ENCODE data around the gene SRGAP3.

SRGAP3 gene

GRCh38 chr3:9008550-9009255 lies 240.7 kb downstream of the SRGAP3 start:
- H3K4me3 ChIP-seq (ENCODE audit: low read depth in 1 of 2, low read length in 1 of 2), result no peak overlapping the region
- H3K27me3 ChIP-seq, result no peaks in the 10 kb centered on the region
- no peaks in the 10 kb centered on the region for H3K9me3 ChIP-seq
- no peaks in the 10 kb centered on the region for H3K36me3 ChIP-seq
- TF ChIP-seq, protein P1, sequence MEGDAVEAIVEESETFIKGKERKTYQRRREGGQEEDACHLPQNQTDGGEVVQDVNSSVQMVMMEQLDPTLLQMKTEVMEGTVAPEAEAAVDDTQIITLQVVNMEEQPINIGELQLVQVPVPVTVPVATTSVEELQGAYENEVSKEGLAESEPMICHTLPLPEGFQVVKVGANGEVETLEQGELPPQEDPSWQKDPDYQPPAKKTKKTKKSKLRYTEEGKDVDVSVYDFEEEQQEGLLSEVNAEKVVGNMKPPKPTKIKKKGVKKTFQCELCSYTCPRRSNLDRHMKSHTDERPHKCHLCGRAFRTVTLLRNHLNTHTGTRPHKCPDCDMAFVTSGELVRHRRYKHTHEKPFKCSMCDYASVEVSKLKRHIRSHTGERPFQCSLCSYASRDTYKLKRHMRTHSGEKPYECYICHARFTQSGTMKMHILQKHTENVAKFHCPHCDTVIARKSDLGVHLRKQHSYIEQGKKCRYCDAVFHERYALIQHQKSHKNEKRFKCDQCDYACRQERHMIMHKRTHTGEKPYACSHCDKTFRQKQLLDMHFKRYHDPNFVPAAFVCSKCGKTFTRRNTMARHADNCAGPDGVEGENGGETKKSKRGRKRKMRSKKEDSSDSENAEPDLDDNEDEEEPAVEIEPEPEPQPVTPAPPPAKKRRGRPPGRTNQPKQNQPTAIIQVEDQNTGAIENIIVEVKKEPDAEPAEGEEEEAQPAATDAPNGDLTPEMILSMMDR (IDR thresholded peaks at IDR 0.05), result no peak
- H3K27ac ChIP-seq, result no peak overlapping the region
- no peaks in the 10 kb centered on the region for H3K4me1 ChIP-seq (ENCODE audit: control insufficient read depth in 1 of 2, insufficient read depth in 1 of 2, low read depth in 1 of 2, low read length in 1 of 2)

GRCh38 chr3:9007928-9008327 lies 241.5 kb downstream of the SRGAP3 start:
- Histone ChIP-seq H3K4me1 (ENCODE audit: control insufficient read depth in 1 of 2, insufficient read depth in 1 of 2, low read depth in 1 of 2, low read length in 1 of 2) (no peaks in the 10 kb centered on the region), H3K9me3 (no peaks in the 10 kb centered on the region), H3K4me3 (ENCODE audit: low read depth in 1 of 2, low read length in 1 of 2) (no peak overlapping the region), H3K27ac (no peak overlapping the region), H3K27me3 (no peaks in the 10 kb centered on the region), H3K36me3 (no peaks in the 10 kb centered on the region)
- TF ChIP-seq, protein P1 (IDR thresholded peaks at IDR 0.05), result no peak

- H3K36me3 ChIP-seq, result no peaks in the 10 kb centered on the region
- no peaks in the 10 kb centered on the region for H3K4me1 ChIP-seq (ENCODE audit: control insufficient read depth in 1 of 2, insufficient read depth in 1 of 2, low read depth in 1 of 2, low read length in 1 of 2)
- H3K9me3 ChIP-seq, result no peaks in the 10 kb centered on the region
- H3K27me3 ChIP-seq, result no peaks in the 10 kb centered on the region
- no peak overlapping the region for H3K27ac ChIP-seq
- H3K4me3 ChIP-seq (ENCODE audit: low read depth in 1 of 2, low read length in 1 of 2), result no peak overlapping the region
- TF ChIP-seq, protein P1 (IDR thresholded peaks at IDR 0.05), result no peak
Observed at GRCh38 chr3:9007213-9007612, 242.2 kb downstream of the SRGAP3 start.

- TF ChIP-seq, protein P1 (IDR thresholded peaks at IDR 0.05), result no peak
- Histone ChIP-seq H3K27ac (no peak overlapping the region), H3K9me3 (no peaks in the 10 kb centered on the region), H3K4me3 (ENCODE audit: low read depth in 1 of 2, low read length in 1 of 2) (no peak overlapping the region), H3K36me3 (no peaks in the 10 kb centered on the region), H3K4me1 (ENCODE audit: control insufficient read depth in 1 of 2, insufficient read depth in 1 of 2, low read depth in 1 of 2, low read length in 1 of 2) (no peaks in the 10 kb centered on the region), H3K27me3 (no peaks in the 10 kb centered on the region)
Observed at GRCh38 chr3:9000041-9000440, 249.4 kb downstream of the SRGAP3 start.

GRCh38 chr3:8997151-8997550 lies 252.3 kb downstream of the SRGAP3 start:
- Histone ChIP-seq H3K9me3 (no peaks in the 10 kb centered on the region), H3K27ac (no peak overlapping the region)
- TF ChIP-seq, protein P1 (IDR thresholded peaks at IDR 0.05), result no peak

More at GRCh38 chr3:8997151-8997550, 252.3 kb downstream of the SRGAP3 start:
- Histone ChIP-seq H3K36me3 (no peaks in the 10 kb centered on the region), H3K27me3 (no peaks in the 10 kb centered on the region), H3K4me3 (ENCODE audit: low read depth in 1 of 2, low read length in 1 of 2) (no peak overlapping the region), H3K4me1 (ENCODE audit: control insufficient read depth in 1 of 2, insufficient read depth in 1 of 2, low read depth in 1 of 2, low read length in 1 of 2) (no peaks in the 10 kb centered on the region)
